ENCODE results near the gene KLHL6.

Gene KLHL6

DNA sequence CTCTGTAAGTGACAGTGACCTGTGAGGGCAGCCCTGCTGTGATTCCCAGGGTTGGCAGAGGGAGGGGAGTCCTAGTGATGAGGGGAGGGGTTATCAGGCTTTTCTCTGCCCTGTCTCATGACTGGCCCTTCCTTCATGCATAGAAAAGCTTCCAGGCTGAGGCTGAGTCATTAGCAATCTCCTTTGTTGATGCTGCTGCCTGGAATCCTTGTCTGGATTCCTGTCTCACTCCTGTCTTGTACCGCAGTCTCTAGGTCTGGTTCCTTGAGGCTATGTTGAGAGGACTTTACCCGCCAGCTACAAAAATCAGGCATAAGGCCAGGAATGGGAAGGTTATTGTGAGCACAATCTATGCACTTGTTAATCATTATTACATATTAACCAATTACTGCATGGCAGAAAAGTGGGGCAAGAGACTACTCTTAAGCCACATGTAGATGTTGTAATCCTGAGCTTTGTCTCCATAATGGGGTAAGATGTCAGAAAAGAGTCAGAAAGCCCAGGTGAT is 7.2 kb downstream of the KLHL6 start:
- Histone ChIP-seq H3K79me2 (ENCODE audit: low read length) (peaks cover 100% of the 10 kb centered on the region), H3K9me3 (replicated peaks; ENCODE audit: insufficient read depth, low read length) (no peaks in the 10 kb centered on the region), H3K9me2 (replicated peaks; ENCODE audit: insufficient read depth, low read length) (no peaks in the 10 kb centered on the region), H3K4me3 (ENCODE audit: low read length) (no peak overlapping the region), H2AFZ (ENCODE audit: low read length) (no peak overlapping the region), H3K4me2 (ENCODE audit: low read depth, low read length) (no peak overlapping the region), H3K36me3 (replicated peaks; ENCODE audit: insufficient read depth, low read length) (0 out of 2 replicates have a peak, but pooled peaks cover 8% of the 10 kb centered on the region), H3K4me1 (ENCODE audit: low read length) (peaks cover 33% of the 10 kb centered on the region), H3K27ac (ENCODE audit: low read length) (no peak overlapping the region), H4K20me1 (ENCODE audit: insufficient read depth, low read length) (no peaks in the 10 kb centered on the region), H3F3A (ENCODE audit: insufficient read depth, low read length) (peaks cover 24% of the 10 kb centered on the region), H3K27me3 (replicated peaks; ENCODE audit: insufficient read depth, low read length) (no peaks in the 10 kb centered on the region), H3K9ac (ENCODE audit: low read length) (no peak overlapping the region)
- TF ChIP-seq, protein P1, sequence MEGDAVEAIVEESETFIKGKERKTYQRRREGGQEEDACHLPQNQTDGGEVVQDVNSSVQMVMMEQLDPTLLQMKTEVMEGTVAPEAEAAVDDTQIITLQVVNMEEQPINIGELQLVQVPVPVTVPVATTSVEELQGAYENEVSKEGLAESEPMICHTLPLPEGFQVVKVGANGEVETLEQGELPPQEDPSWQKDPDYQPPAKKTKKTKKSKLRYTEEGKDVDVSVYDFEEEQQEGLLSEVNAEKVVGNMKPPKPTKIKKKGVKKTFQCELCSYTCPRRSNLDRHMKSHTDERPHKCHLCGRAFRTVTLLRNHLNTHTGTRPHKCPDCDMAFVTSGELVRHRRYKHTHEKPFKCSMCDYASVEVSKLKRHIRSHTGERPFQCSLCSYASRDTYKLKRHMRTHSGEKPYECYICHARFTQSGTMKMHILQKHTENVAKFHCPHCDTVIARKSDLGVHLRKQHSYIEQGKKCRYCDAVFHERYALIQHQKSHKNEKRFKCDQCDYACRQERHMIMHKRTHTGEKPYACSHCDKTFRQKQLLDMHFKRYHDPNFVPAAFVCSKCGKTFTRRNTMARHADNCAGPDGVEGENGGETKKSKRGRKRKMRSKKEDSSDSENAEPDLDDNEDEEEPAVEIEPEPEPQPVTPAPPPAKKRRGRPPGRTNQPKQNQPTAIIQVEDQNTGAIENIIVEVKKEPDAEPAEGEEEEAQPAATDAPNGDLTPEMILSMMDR (IDR thresholded peaks at IDR 0.05; ENCODE audit: low read length), result no peak
- TF ChIP-seq EZH2phosphoT487 (IDR thresholded peaks at IDR 0.05; ENCODE audit: low read length) (no peak), EZH2 (optimal IDR thresholded peaks at IDR 0.05; ENCODE audit: low read depth, low read length) (no peak)
- DNase-seq, result no peak

DNA sequence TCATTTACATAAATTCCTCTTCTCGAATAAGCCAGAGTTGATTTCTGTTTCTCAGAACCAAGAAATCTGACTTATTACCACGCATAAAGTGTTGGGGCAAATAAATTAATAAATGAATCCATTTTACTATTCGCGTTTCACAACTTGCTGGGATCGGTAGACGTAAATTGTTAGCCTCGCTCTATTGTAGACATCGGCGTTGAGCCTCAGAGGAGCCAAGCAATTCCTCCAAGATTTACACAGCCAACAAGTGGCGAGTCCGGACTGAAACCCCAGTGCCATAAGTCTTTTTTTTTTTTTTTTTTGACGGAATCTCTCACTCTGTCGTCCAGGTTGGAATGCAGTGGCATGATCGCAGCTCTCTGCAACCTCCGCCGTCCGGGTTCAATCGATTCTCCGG is 8.9 kb downstream of the KLHL6 start:
- H3K27me3 ChIP-seq (replicated peaks; ENCODE audit: insufficient read depth, low read length), result no peaks in the 10 kb centered on the region
- H3F3A ChIP-seq (ENCODE audit: insufficient read depth, low read length), result peaks cover 24% of the 10 kb centered on the region
- 0 out of 2 replicates have a peak, but pooled peaks cover 8% of the 10 kb centered on the region for H3K36me3 ChIP-seq (replicated peaks; ENCODE audit: insufficient read depth, low read length)
- no peak overlapping the region for H3K4me3 ChIP-seq (ENCODE audit: low read length)
- H4K20me1 ChIP-seq (ENCODE audit: insufficient read depth, low read length), result no peaks in the 10 kb centered on the region
- peaks cover 100% of the 10 kb centered on the region for H3K79me2 ChIP-seq (ENCODE audit: low read length)
- no peak for DNase-seq
- no peak overlapping the region for H3K27ac ChIP-seq (ENCODE audit: low read length)
- no peaks in the 10 kb centered on the region for H3K9me2 ChIP-seq (replicated peaks; ENCODE audit: insufficient read depth, low read length)
- H2AFZ ChIP-seq (ENCODE audit: low read length), result no peak overlapping the region
- no peak overlapping the region for H3K9ac ChIP-seq (ENCODE audit: low read length)
- no peak for TF ChIP-seq EZH2 (optimal IDR thresholded peaks at IDR 0.05; ENCODE audit: low read depth, low read length)
- no peak for TF ChIP-seq EZH2phosphoT487 (IDR thresholded peaks at IDR 0.05; ENCODE audit: low read length)
- TF ChIP-seq, protein P1 (IDR thresholded peaks at IDR 0.05; ENCODE audit: low read length), result no peak
- peaks cover 49% of the 10 kb centered on the region for H3K4me1 ChIP-seq (ENCODE audit: low read length)
- H3K9me3 ChIP-seq (replicated peaks; ENCODE audit: insufficient read depth, low read length), result no peaks in the 10 kb centered on the region
- no peak overlapping the region for H3K4me2 ChIP-seq (ENCODE audit: low read depth, low read length)

GRCh38 chr3:183545708-183546107 is 9.8 kb downstream of the KLHL6 start:
- peaks cover 52% of the 10 kb centered on the region for H3K4me1 ChIP-seq (ENCODE audit: low read length)
- no peak overlapping the region for H2AFZ ChIP-seq (ENCODE audit: low read length)
- no peak overlapping the region for H3K27ac ChIP-seq (ENCODE audit: low read length)
- H3K9me2 ChIP-seq (replicated peaks; ENCODE audit: insufficient read depth, low read length), result no peaks in the 10 kb centered on the region
- 0 out of 2 replicates have a peak, but pooled peaks cover 8% of the 10 kb centered on the region for H3K36me3 ChIP-seq (replicated peaks; ENCODE audit: insufficient read depth, low read length)
- TF ChIP-seq, protein P1 (IDR thresholded peaks at IDR 0.05; ENCODE audit: low read length), result no peak
- TF ChIP-seq EZH2 (optimal IDR thresholded peaks at IDR 0.05; ENCODE audit: low read depth, low read length) (no peak), EZH2phosphoT487 (IDR thresholded peaks at IDR 0.05; ENCODE audit: low read length) (no peak)
- DNase-seq, result peak; percentile 5
- H3K79me2 ChIP-seq (ENCODE audit: low read length), result peaks cover 100% of the 10 kb centered on the region
- H3K9ac ChIP-seq (ENCODE audit: low read length), result no peak overlapping the region
- H3K4me2 ChIP-seq (ENCODE audit: low read depth, low read length), result no peak overlapping the region
- H4K20me1 ChIP-seq (ENCODE audit: insufficient read depth, low read length), result no peaks in the 10 kb centered on the region
- no peak overlapping the region for H3K4me3 ChIP-seq (ENCODE audit: low read length)
- no peaks in the 10 kb centered on the region for H3K9me3 ChIP-seq (replicated peaks; ENCODE audit: insufficient read depth, low read length)
- no peaks in the 10 kb centered on the region for H3K27me3 ChIP-seq (replicated peaks; ENCODE audit: insufficient read depth, low read length)
- H3F3A ChIP-seq (ENCODE audit: insufficient read depth, low read length), result peaks cover 28% of the 10 kb centered on the region
